ENCODE results near the gene RPL37.

- TF ChIP-seq POLR2A (IDR thresholded peaks at IDR 0.05) (no peak), CTCF (IDR thresholded peaks at IDR 0.05) (no peak)
These were observed 36.2 kb upstream of the RPL37 start for GRCh38 chr5:40871177-40871576.

Measured in right lobe of liver (tissue), 4 donors.